ENCODE data around the gene MBP.

The MBP gene

GRCh38 chr18:77030201-77030600, 102.4 kb downstream of the MBP start:
- no peak for DNase-seq
- intact Hi-C loops (cut with DNase I; ENCODE audit: low total_unique reads): no loop called here
- H3K36me3 ChIP-seq: peaks cover 0 to 8% (median 0%) of the 10 kb centered on the region in 3 donors
- no peaks in the 10 kb centered on the region for H3K9me3 ChIP-seq
- no peaks in the 10 kb centered on the region for H3K27me3 ChIP-seq
- H3K4me1 ChIP-seq: no peaks in the 10 kb centered on the region
- no peak overlapping the region for H3K4me3 ChIP-seq
- TF ChIP-seq CTCF (IDR thresholded peaks at IDR 0.05): no peak
- H3K27ac ChIP-seq: no peak overlapping the region

GRCh38 chr18:77025831-77026363, 106.7 kb downstream of the MBP start:
- TF ChIP-seq CTCF (IDR thresholded peaks at IDR 0.05): no peak
- intact Hi-C loops (cut with DNase I; ENCODE audit: low total_unique reads): no loop called here

GRCh38 chr18:77025123-77025522, 107.5 kb downstream of the MBP start:
- H3K36me3 ChIP-seq: peaks cover 0 to 17% (median 0%) of the 10 kb centered on the region in 3 donors
- TF ChIP-seq CTCF (IDR thresholded peaks at IDR 0.05): no peak
- intact Hi-C loops (cut with DNase I; ENCODE audit: low total_unique reads): no loop called here
- H3K27ac ChIP-seq: no peak overlapping the region
- H3K4me3 ChIP-seq: no peak overlapping the region
- DNase-seq: no peak
- no peaks in the 10 kb centered on the region for H3K4me1 ChIP-seq
- H3K9me3 ChIP-seq: no peaks in the 10 kb centered on the region
- no peaks in the 10 kb centered on the region for H3K27me3 ChIP-seq

More at GRCh38 chr18:77025831-77026363, 106.7 kb downstream of the MBP start:
- peaks cover 0 to 17% (median 0%) of the 10 kb centered on the region in 3 donors for H3K36me3 ChIP-seq
- H3K27ac ChIP-seq: no peak overlapping the region
- no peak for DNase-seq
- H3K27me3 ChIP-seq: no peaks in the 10 kb centered on the region
- H3K4me1 ChIP-seq: no peaks in the 10 kb centered on the region
- H3K9me3 ChIP-seq: no peaks in the 10 kb centered on the region
- no peak overlapping the region for H3K4me3 ChIP-seq

DNA sequence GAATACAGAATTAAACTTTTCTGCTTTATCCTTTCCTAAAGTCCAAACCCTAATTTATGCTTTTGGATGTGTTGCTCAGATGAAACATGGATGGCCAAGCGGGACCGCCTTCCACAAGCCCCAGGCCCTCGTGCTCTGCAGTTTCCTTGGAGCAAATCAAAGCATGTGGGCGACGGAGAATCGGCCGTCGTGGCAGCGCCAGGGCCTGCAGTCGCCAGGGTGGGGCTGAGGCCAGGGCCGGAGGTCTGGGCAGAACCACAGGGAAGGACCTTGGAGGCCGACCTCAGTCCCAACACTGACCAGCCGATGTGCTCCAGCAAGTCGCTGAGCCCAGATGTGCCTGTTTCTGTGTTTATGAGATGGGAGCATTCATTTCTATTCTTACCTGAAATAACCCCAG, 108.1 kb downstream of the MBP start:
- no peak for TF ChIP-seq CTCF (IDR thresholded peaks at IDR 0.05)
- Histone ChIP-seq H3K4me3 (no peak overlapping the region), H3K27ac (no peak overlapping the region), H3K4me1 (no peaks in the 10 kb centered on the region), H3K36me3 (peaks cover 0 to 17% (median 0%) of the 10 kb centered on the region in 3 donors), H3K27me3 (no peaks in the 10 kb centered on the region), H3K9me3 (no peaks in the 10 kb centered on the region)
- no peak for DNase-seq
- intact Hi-C loops (cut with DNase I; ENCODE audit: low total_unique reads): no loop called here

DNA sequence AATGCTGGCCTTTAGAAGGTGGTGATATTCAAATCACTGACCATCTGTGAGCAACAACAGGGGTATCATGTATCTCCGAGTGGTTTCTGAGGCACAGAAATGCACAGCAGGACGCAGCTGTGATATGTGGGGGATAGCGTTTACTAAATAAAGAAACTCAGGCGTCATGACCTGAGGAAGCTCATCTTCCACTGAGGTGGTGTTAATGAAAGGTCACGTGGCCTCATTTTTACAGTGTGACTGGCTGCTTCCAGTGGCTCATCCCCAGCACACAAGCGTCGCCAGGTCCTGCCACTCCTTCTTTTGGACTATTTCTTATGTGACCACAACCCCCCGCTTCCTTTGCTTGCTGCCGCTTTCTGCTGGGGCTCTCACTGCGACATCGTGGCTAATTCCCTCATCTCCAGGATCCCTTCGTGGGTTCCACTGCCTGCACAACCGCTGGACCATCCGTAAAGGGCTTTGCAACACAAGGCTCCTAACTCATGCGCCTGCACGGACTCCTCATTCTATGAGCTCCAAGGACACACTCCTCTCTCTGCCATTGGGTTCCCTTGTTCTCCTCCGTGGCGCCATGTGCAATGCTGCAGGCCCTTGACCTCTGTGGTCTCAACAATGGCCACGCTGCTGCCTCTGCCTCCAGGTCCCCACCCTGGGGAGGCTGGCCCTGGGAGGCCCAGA, 109.3 kb downstream of the MBP start:
- no peak for DNase-seq
- no peak for TF ChIP-seq CTCF (IDR thresholded peaks at IDR 0.05)
- no peak overlapping the region for H3K4me3 ChIP-seq
- no peaks in the 10 kb centered on the region for H3K4me1 ChIP-seq
- no peaks in the 10 kb centered on the region for H3K27me3 ChIP-seq
- H3K9me3 ChIP-seq: no peaks in the 10 kb centered on the region
- H3K27ac ChIP-seq: no peak overlapping the region
- H3K36me3 ChIP-seq: peaks cover 0 to 17% (median 0%) of the 10 kb centered on the region in 3 donors
- intact Hi-C loops (cut with DNase I; ENCODE audit: low total_unique reads): no loop called here
